PC-9 (cell line): ENCODE results near the gene KDM4B. TPM values are rescaled to one million over a fixed set of nuclear protein-coding genes. Genes with fewer than 3 reads are reported as not detected.

Experiments
- BruUV-seq: library from RNA; stranded (reverse); fragments of 400-500 nt; replicated peaks from 2 replicates; lab custom pipeline; 2021; lab: Mats Ljungman, UMichigan
- CTCF ChIA-PET: fragments of 300-600 bp; sonication (Branson Sonifier 250); formaldehyde crosslinking; loops from one replicate; lab custom pipeline; 2022; ENCODE audit warnings: antibody characterized with exemption; lab: Charles Lee
- POLR2A ChIA-PET: fragments of 300-600 bp; sonication (Branson Sonifier 250); formaldehyde crosslinking; loops from one replicate; lab custom pipeline; 2022; ENCODE audit warnings: antibody characterized with exemption; ENCODE audit not compliant: unreplicated experiment; lab: Charles Lee
- DNase-seq, 2 experiments: peaks; one replicate each; pipeline versions ENCODE4 v3.0.0 to v3.0.0-alpha.2; 2015 to 2022; ENCODE audit warnings: mixed read lengths in 1 of 2
- H2AFZ ChIP-seq: fragments of 200-600 bp; sonication (generic); 2 replicates; pipeline ENCODE4 v1.8.1; 2017; ENCODE audit warnings: antibody characterized with exemption
- H3F3A ChIP-seq: fragments of 200-600 bp; sonication (generic); 2 replicates; pipeline ENCODE4 v1.8.1; 2017; ENCODE audit warnings: antibody characterized with exemption, mild to moderate bottlenecking, low read depth; ENCODE audit not compliant: insufficient read depth
- H3K27ac ChIP-seq: fragments of 200-600 bp; sonication (generic); 2 replicates; pipeline ENCODE4 v1.6.1; 2016; ENCODE audit warnings: mixed run types
- H3K27me3 ChIP-seq: fragments of 200-600 bp; sonication (generic); 2 replicates; pipeline ENCODE4 v1.6.1; 2016; ENCODE audit warnings: low read depth, mixed run types; ENCODE audit not compliant: insufficient read depth
- H3K36me3 ChIP-seq: fragments of 200-600 bp; sonication (generic); 2 replicates; pipeline ENCODE4 v1.6.1; 2016; ENCODE audit warnings: low read depth, mixed run types
- H3K4me1 ChIP-seq: fragments of 200-600 bp; sonication (generic); replicated peaks from 2 replicates; pipeline ENCODE4 v1.6.1; 2016; ENCODE audit warnings: mixed run types; ENCODE audit not compliant: insufficient read depth
- H3K4me2 ChIP-seq: fragments of 200-600 bp; sonication (generic); 2 replicates; pipeline ENCODE4 v1.6.1; 2017; ENCODE audit warnings: mixed run types
- H3K4me3 ChIP-seq: fragments of 200-600 bp; sonication (generic); 2 replicates; pipeline ENCODE4 v1.6.1; 2016; ENCODE audit warnings: mixed run types
- H3K79me2 ChIP-seq: fragments of 200-600 bp; sonication (generic); 2 replicates; pipeline ENCODE4 v1.6.1; 2017; ENCODE audit warnings: low read depth, mixed run types
- H3K9me2 ChIP-seq: fragments of 200-600 bp; sonication (generic); 2 replicates; pipeline ENCODE4 v1.8.1; 2017; ENCODE audit warnings: mild to moderate bottlenecking; ENCODE audit not compliant: insufficient read depth
- H3K9me3 ChIP-seq: fragments of 200-600 bp; sonication (generic); 2 replicates; pipeline ENCODE4 v1.8.1; 2016; ENCODE audit warnings: low read depth; ENCODE audit not compliant: insufficient read depth
- H4K20me1 ChIP-seq: fragments of 200-600 bp; sonication (generic); 2 replicates; pipeline ENCODE4 v1.8.1; 2017; ENCODE audit not compliant: insufficient read depth
- EZH2 ChIP-seq: fragments of 200-600 bp; sonication (generic); IDR thresholded peaks from 2 replicates; pipeline ENCODE4 v1.8.0; 2017; ENCODE audit warnings: antibody characterized with exemption, low read depth
- intact Hi-C: fragments of 100-400 bp; cut with micrococcal nuclease; formaldehyde crosslinking; loops from one replicate; pipeline ENCODE4 v1.10.0; 2022; ENCODE audit not compliant: unreplicated experiment
- total RNA-seq: library from RNA; stranded (reverse); gene quantifications from 2 replicates; pipeline ENCODE4 v1.2.3, GENCODE V29; 2021
- TF ChIP-seq, protein P1 (sequence below): fragments of 200-600 bp; sonication (generic); conservative IDR thresholded peaks from 2 replicates; pipeline ENCODE4 v1.6.1; 2017; ENCODE audit warnings: mixed run types, antibody characterized with exemption, mild to moderate bottlenecking, moderate library complexity

KDM4B gene
- total RNA-seq, 1 experiment from 2014 or later: 19.5 TPM

GRCh38 chr19:5041168-5041912 lies 72.4 kb downstream of the KDM4B start:
- CTCF ChIA-PET: no interaction called here

GRCh38 chr19:5041913-5042187 lies 72.9 kb downstream of the KDM4B start:
- Histone ChIP-seq H3K27me3 (no peaks in the 10 kb centered on the region), H4K20me1 (no peaks in the 10 kb centered on the region; the same call in 1 of the 2 replicates), H3K4me2 (no peak overlapping the region), H3K9me3 (no peaks in the 10 kb centered on the region), H3K9me2 (no peaks in the 10 kb centered on the region), H3F3A (peaks cover 11% of the 10 kb centered on the region), H3K27ac (no peak overlapping the region), H3K4me3 (no peak overlapping the region), H3K79me2 (no peaks in the 10 kb centered on the region), H3K36me3 (no peaks in the 10 kb centered on the region), H3K4me1 (peaks cover 16% of the 10 kb centered on the region), H2AFZ (no peak overlapping the region)
- CTCF ChIA-PET: interaction anchor here (0.6 kb wide), 1 partner anchor 129 kb away, joined by 6 read pairs; no protein-coding TSS in a partner anchor
- POLR2A ChIA-PET: no interaction called here
- no peak for DNase-seq
- intact Hi-C loops: no loop called here
- no peak for TF ChIP-seq EZH2
- TF ChIP-seq, protein P1, sequence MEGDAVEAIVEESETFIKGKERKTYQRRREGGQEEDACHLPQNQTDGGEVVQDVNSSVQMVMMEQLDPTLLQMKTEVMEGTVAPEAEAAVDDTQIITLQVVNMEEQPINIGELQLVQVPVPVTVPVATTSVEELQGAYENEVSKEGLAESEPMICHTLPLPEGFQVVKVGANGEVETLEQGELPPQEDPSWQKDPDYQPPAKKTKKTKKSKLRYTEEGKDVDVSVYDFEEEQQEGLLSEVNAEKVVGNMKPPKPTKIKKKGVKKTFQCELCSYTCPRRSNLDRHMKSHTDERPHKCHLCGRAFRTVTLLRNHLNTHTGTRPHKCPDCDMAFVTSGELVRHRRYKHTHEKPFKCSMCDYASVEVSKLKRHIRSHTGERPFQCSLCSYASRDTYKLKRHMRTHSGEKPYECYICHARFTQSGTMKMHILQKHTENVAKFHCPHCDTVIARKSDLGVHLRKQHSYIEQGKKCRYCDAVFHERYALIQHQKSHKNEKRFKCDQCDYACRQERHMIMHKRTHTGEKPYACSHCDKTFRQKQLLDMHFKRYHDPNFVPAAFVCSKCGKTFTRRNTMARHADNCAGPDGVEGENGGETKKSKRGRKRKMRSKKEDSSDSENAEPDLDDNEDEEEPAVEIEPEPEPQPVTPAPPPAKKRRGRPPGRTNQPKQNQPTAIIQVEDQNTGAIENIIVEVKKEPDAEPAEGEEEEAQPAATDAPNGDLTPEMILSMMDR: no peak
- BruUV-seq: no TSS peak

More at GRCh38 chr19:5041168-5041912, 72.4 kb downstream of the KDM4B start:
- TF ChIP-seq, protein P1: no peak
- TF ChIP-seq EZH2: no peak
- Histone ChIP-seq H3K4me1 (peaks cover 12% of the 10 kb centered on the region), H3K27ac (no peak overlapping the region), H4K20me1 (no peaks in the 10 kb centered on the region; the same call in 1 of the 2 replicates), H3K4me3 (no peak overlapping the region), H3F3A (peaks cover 7% of the 10 kb centered on the region; the same call in 1 of the 2 replicates), H2AFZ (no peak overlapping the region), H3K9me2 (no peaks in the 10 kb centered on the region), H3K4me2 (no peak overlapping the region), H3K27me3 (no peaks in the 10 kb centered on the region), H3K9me3 (no peaks in the 10 kb centered on the region), H3K79me2 (no peaks in the 10 kb centered on the region), H3K36me3 (no peaks in the 10 kb centered on the region)
- DNase-seq: no peak
- BruUV-seq: no TSS peak
- intact Hi-C loops: no loop called here
- POLR2A ChIA-PET: no interaction called here

DNA sequence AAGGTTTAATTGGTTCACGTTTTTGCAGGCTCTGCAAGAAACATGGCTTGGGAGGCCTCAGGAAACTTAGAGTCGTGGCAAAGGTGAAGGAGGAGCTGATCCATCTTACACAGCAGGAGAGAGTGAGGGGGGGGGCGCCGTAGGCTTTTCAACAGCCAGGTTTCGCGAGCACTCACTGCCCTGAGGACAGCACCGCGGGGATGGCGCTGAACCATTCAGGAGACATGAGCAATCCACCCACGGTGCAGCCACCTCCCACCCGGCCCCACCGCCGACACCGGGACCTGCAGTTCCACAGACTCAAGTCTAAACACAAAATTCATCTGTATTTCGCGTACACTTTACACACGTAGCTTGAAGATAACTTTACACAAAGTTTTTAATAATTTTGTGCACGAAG lies 73.6 kb downstream of the KDM4B start:
- H3K9me2 ChIP-seq: no peaks in the 10 kb centered on the region
- no peaks in the 10 kb centered on the region; the same call in 1 of the 2 replicates for H4K20me1 ChIP-seq
- H3K36me3 ChIP-seq: no peaks in the 10 kb centered on the region
- H3K4me2 ChIP-seq: no peak overlapping the region
- peaks cover 24% of the 10 kb centered on the region for H3K4me1 ChIP-seq
- H3K27me3 ChIP-seq: no peaks in the 10 kb centered on the region
- H3K79me2 ChIP-seq: no peaks in the 10 kb centered on the region
- TSS peak; percentile 19 for BruUV-seq
- no peak overlapping the region for H3K4me3 ChIP-seq
- TF ChIP-seq EZH2: no peak
- TF ChIP-seq, protein P1: no peak
- POLR2A ChIA-PET: no interaction called here
- no peaks in the 10 kb centered on the region for H3K9me3 ChIP-seq
- peaks cover 18% of the 10 kb centered on the region for H3F3A ChIP-seq
- CTCF ChIA-PET: interaction anchor here (0.6 kb wide), 1 partner anchor 130 kb away, joined by 6 read pairs; no protein-coding TSS in a partner anchor
- no peak for DNase-seq
- intact Hi-C loops: no loop called here
- H2AFZ ChIP-seq: no peak overlapping the region
- H3K27ac ChIP-seq: no peak overlapping the region
